IMR-90 (cell line): ENCODE data around the gene KRTAP12-4. TPM values are rescaled to one million over a fixed set of nuclear protein-coding genes. Genes with fewer than 3 reads are reported as not detected.

Experiments
- ATAC-seq: fragments of 200-7000 bp; cut with Tn5 transposase; 2 replicates; pipeline ENCODE4 v1.9.1; 2020; ENCODE audit warnings: low read depth, mild to moderate bottlenecking, moderate library complexity
- BruUV-seq: library from RNA; stranded (reverse); fragments of 400-500 nt; replicated peaks from 2 replicates; lab custom pipeline; 2021; lab: Mats Ljungman, UMichigan
- CTCF ChIA-PET: fragments of 300-600 bp; formaldehyde crosslinking; extraction: SDS; loops from one replicate; lab custom pipeline; 2021; ENCODE audit warnings: antibody characterized with exemption; lab: Yijun Ruan, JAX
- POLR2A ChIA-PET: fragments of 300-600 bp; sonication (Branson Sonifier 250); formaldehyde crosslinking; loops from one replicate; lab custom pipeline; 2022; ENCODE audit warnings: antibody characterized with exemption; ENCODE audit not compliant: unreplicated experiment; lab: Charles Lee
- DNase-seq: peaks from one replicate; pipeline ENCODE4 v3.0.0; 2013
- H2AFZ ChIP-seq: replicated peaks from 2 replicates; pipeline ENCODE3; 2013; ENCODE audit warnings: low read length, mild to moderate bottlenecking; ENCODE audit not compliant: poor library complexity
- H2AK5ac ChIP-seq: 2 replicates; pipeline ENCODE4 v1.6.1; 2013; ENCODE audit warnings: low read depth, low read length, inconsistent platforms
- H2AK9ac ChIP-seq: replicated peaks from 2 replicates; pipeline ENCODE3; 2013; ENCODE audit warnings: mild to moderate bottlenecking, low read depth, low read length, moderate library complexity; ENCODE audit not compliant: poor library complexity
- H2BK120ac ChIP-seq: 2 replicates; pipeline ENCODE4 v1.6.1; 2013; ENCODE audit warnings: low read depth, low read length, inconsistent platforms
- H2BK15ac ChIP-seq: 3 replicates; pipeline ENCODE4 v1.6.1; 2013; ENCODE audit warnings: low read depth, low read length, inconsistent platforms
- H2BK20ac ChIP-seq: 2 replicates; pipeline ENCODE4 v1.6.1; 2013; ENCODE audit warnings: low read depth, mild to moderate bottlenecking, inconsistent platforms, low read length, moderate library complexity
- H2BK5ac ChIP-seq: 2 replicates; pipeline ENCODE4 v1.6.1; 2013; ENCODE audit warnings: mild to moderate bottlenecking, low read depth, low read length, inconsistent platforms; ENCODE audit not compliant: poor library complexity, severe bottlenecking
- H3K14ac ChIP-seq: replicated peaks from 2 replicates; pipeline ENCODE4 v1.6.1; 2013; ENCODE audit warnings: low read depth, low read length, inconsistent platforms
- H3K18ac ChIP-seq: 2 replicates; pipeline ENCODE4 v1.6.1; 2013; ENCODE audit warnings: low read depth, low read length, control low read depth
- H3K23ac ChIP-seq: 2 replicates; pipeline ENCODE4 v1.6.1; 2013; ENCODE audit warnings: low read depth, low read length, inconsistent platforms
- H3K27ac ChIP-seq: 2 replicates; pipeline ENCODE4 v1.5.1; 2013; ENCODE audit warnings: mild to moderate bottlenecking, control low read depth, low read length; ENCODE audit not compliant: insufficient read depth
- H3K27me3 ChIP-seq: 2 replicates; pipeline ENCODE4 v1.6.1; 2013; ENCODE audit warnings: low read length; ENCODE audit not compliant: control insufficient read depth, insufficient read depth
- H3K36me3 ChIP-seq: 2 replicates; pipeline ENCODE4 v1.6.1; 2013; ENCODE audit warnings: low read length, mixed read lengths; ENCODE audit not compliant: control insufficient read depth, insufficient read depth
- H3K4ac ChIP-seq: 2 replicates; pipeline ENCODE4 v1.6.1; 2013; ENCODE audit warnings: low read depth, low read length, inconsistent platforms
- H3K4me1 ChIP-seq: 2 replicates; pipeline ENCODE4 v1.6.1; 2013; ENCODE audit warnings: low read length, mixed read lengths; ENCODE audit not compliant: control insufficient read depth, insufficient read depth
- H3K4me2 ChIP-seq: 2 replicates; pipeline ENCODE4 v1.6.1; 2013; ENCODE audit warnings: low read depth, mild to moderate bottlenecking, control low read depth, low read length, moderate library complexity
- H3K4me3 ChIP-seq: 2 replicates; pipeline ENCODE4 v1.5.1; 2013; ENCODE audit warnings: low read depth, mild to moderate bottlenecking, control low read depth, low read length, moderate library complexity; ENCODE audit not compliant: insufficient read depth
- H3K56ac ChIP-seq: 2 replicates; pipeline ENCODE4 v1.6.1; 2013; ENCODE audit warnings: low read length, inconsistent platforms; ENCODE audit not compliant: insufficient read depth; ENCODE audit errors: extremely low read depth
- H3K79me1 ChIP-seq, 2 experiments: 2 replicates each; pipeline ENCODE4 v1.6.1; 2013; ENCODE audit warnings: low read length in 2 of 2, inconsistent platforms in 1 of 2, low read depth in 1 of 2
- H3K9ac ChIP-seq: 2 replicates; pipeline ENCODE4 v1.6.1; 2013; ENCODE audit warnings: low read depth, low read length, control low read depth
- H3K9me1 ChIP-seq: 2 replicates; pipeline ENCODE4 v1.6.1; 2013; ENCODE audit warnings: low read length, inconsistent platforms; ENCODE audit not compliant: insufficient read depth
- H3K9me3 ChIP-seq: 2 replicates; pipeline ENCODE4 v1.6.1; 2013; ENCODE audit warnings: low read length; ENCODE audit not compliant: control insufficient read depth, insufficient read depth
- H4K20me1 ChIP-seq: 2 replicates; pipeline ENCODE4 v1.6.1; 2013; ENCODE audit warnings: low read length, inconsistent platforms; ENCODE audit not compliant: insufficient read depth
- H4K5ac ChIP-seq: 2 replicates; pipeline ENCODE4 v1.6.1; 2013; ENCODE audit warnings: mild to moderate bottlenecking, low read depth, low read length, control low read depth
- H4K8ac ChIP-seq, 2 experiments: 2 replicates each; pipeline ENCODE4 v1.6.1; 2013; ENCODE audit warnings: low read depth in 2 of 2, low read length in 2 of 2, control low read depth in 1 of 2, inconsistent platforms in 1 of 2
- H4K91ac ChIP-seq: 2 replicates; pipeline ENCODE4 v1.6.1; 2013; ENCODE audit warnings: low read depth, low read length, inconsistent platforms; ENCODE audit not compliant: insufficient read depth
- BHLHE40 ChIP-seq: fragments of 150-350 bp; IDR thresholded peaks from 2 replicates; pipeline ENCODE4 v1.6.1; 2016; ENCODE audit warnings: mild to moderate bottlenecking, low read depth, low read length
- CEBPB ChIP-seq: IDR thresholded peaks from 2 replicates; pipeline ENCODE4 v1.6.1; 2012; ENCODE audit warnings: low read depth, low read length, improper control_type of control experiment
- CHD1 ChIP-seq: IDR thresholded peaks from 2 replicates; pipeline ENCODE4 v1.6.1; 2012; ENCODE audit warnings: low read depth, low read length, improper control_type of control experiment
- ELK1 ChIP-seq: fragments of 150-350 bp; IDR thresholded peaks from 2 replicates; pipeline ENCODE4 v1.6.1; 2016; ENCODE audit warnings: low read depth, mild to moderate bottlenecking, low read length, moderate library complexity, borderline replicate concordance
- FOS ChIP-seq: fragments of 150-350 bp; IDR thresholded peaks from 2 replicates; pipeline ENCODE4 v1.6.1; 2016; ENCODE audit warnings: low read depth, low read length
- MAZ ChIP-seq: IDR thresholded peaks from 2 replicates; pipeline ENCODE4 v1.6.1; 2012; ENCODE audit warnings: low read depth, mild to moderate bottlenecking, low read length, improper control_type of control experiment, moderate library complexity, borderline replicate concordance
- MXI1 ChIP-seq: IDR thresholded peaks from 2 replicates; pipeline ENCODE4 v1.6.1; 2012; ENCODE audit warnings: low read depth, mild to moderate bottlenecking, low read length, moderate library complexity, borderline replicate concordance
- NFE2L2 ChIP-seq: fragments of 150-350 bp; IDR thresholded peaks from 2 replicates; pipeline ENCODE4 v1.6.1; 2016; ENCODE audit warnings: low read depth, mild to moderate bottlenecking, low read length
- POLR2A ChIP-seq: IDR thresholded peaks from 2 replicates; pipeline ENCODE4 v1.6.1; 2012; ENCODE audit warnings: mild to moderate bottlenecking, low read depth, low read length
- USF2 ChIP-seq: fragments of 150-350 bp; IDR thresholded peaks from 2 replicates; pipeline ENCODE4 v1.6.1; 2017; ENCODE audit warnings: mild to moderate bottlenecking, antibody characterized with exemption, low read length, low read depth
- WGBS, 2 experiments: methylation state at CpG; one replicate each; pipeline versions ENCODE4 v1.1.5 to v1.1.7; 2013; ENCODE audit warnings: missing lambda C conversion rate in 2 of 2; ENCODE audit not compliant: insufficient read length in 1 of 2; ENCODE audit errors: extremely low coverage in 2 of 2; 5-methylcytosine and 5-hydroxymethylcytosine counted together
- dilution Hi-C: fragments of 300-500 bp; cut with HindIII; formaldehyde crosslinking; loops from one replicate; pipeline ENCODE4 v1.14.3; 2018; ENCODE audit warnings: low sequenced_read_pairs; ENCODE audit not compliant: unreplicated experiment
- in situ Hi-C: fragments of 300-500 bp; cut with MboI; formaldehyde crosslinking; loops from 3 replicates; pipeline ENCODE4 v1.14.3; 2019; ENCODE audit warnings: low sequenced_read_pairs, inconsistent platforms, mixed read lengths
- intact Hi-C: fragments of 100-400 bp; cut with micrococcal nuclease; formaldehyde crosslinking; loops from 2 replicates; pipeline ENCODE4 v1.10.0; 2022
- polyA plus RNA-seq, 3 experiments: library from polyadenylated mRNA; depleted of rRNA; stranded (reverse); fragments of >200 nt; gene quantifications; 2 replicates each; pipeline ENCODE4 v1.2.3, GENCODE V29; 2012; ENCODE audit warnings: low replicate concordance in 1 of 3
- total RNA-seq: library from RNA; depleted of rRNA; stranded (reverse); fragments of >200 nt; gene quantifications from 2 replicates; pipeline ENCODE4 v1.2.3, GENCODE V29; 2012

KRTAP12-4 gene
- total and polyA plus RNA-seq, 2 of the 4 experiments (the other 2 are of a cell fraction): not detected

GRCh38 chr21:44653656-44654575, 543 bp downstream of the KRTAP12-4 start:
- H3K27me3 ChIP-seq: peaks cover under 1% of the 10 kb centered on the region; the same call in 1 of the 2 replicates
- dilution Hi-C loops: no loop called here
- no peak overlapping the region for H3K9ac ChIP-seq
- no peak overlapping the region for H2BK120ac ChIP-seq
- no peak overlapping the region for H3K23ac ChIP-seq
- H3K4ac ChIP-seq: no peak overlapping the region
- no peak overlapping the region for H3K27ac ChIP-seq
- H3K79me1 ChIP-seq: no peaks in the 10 kb centered on the region
- H2BK15ac ChIP-seq: no peak overlapping the region
- no peak overlapping the region for H2BK5ac ChIP-seq
- no peaks in the 10 kb centered on the region for H3K9me1 ChIP-seq
- no peak overlapping the region for H4K91ac ChIP-seq
- H3K18ac ChIP-seq: no peak overlapping the region
- no peak overlapping the region for H3K4me3 ChIP-seq
- no peak overlapping the region for H2AFZ ChIP-seq
- in situ Hi-C loops: no loop called here
- TF ChIP-seq FOS: no peak
- no peak for TF ChIP-seq MAZ
- TF ChIP-seq USF2: no peak
- no peak for TF ChIP-seq NFE2L2
- no peak for TF ChIP-seq MXI1
- TF ChIP-seq CHD1: no peak
- no peak for TF ChIP-seq CEBPB
- TF ChIP-seq POLR2A: no peak
- TF ChIP-seq ELK1: no peak
- TF ChIP-seq BHLHE40: no peak
- ATAC-seq (no peak), DNase-seq (no peak)
- POLR2A ChIA-PET: no interaction called here
- H2AK5ac ChIP-seq: no peak overlapping the region
- 55% methylated on average over 14 of the region's 17 CpGs; no CpG with 5 or more reads in 1 of the 2 experiments for WGBS, 2 experiments
- intact Hi-C loops: loop anchor here (10.0 kb wide), 1 partner anchor 61 kb away; the partner anchor contains the start of gene TSPEAR
- H4K5ac ChIP-seq: no peak overlapping the region
- H4K8ac ChIP-seq: no peak overlapping the region
- no peak overlapping the region for H3K14ac ChIP-seq
- H4K20me1 ChIP-seq: no peaks in the 10 kb centered on the region
- no peaks in the 10 kb centered on the region for H3K36me3 ChIP-seq
- no peak overlapping the region for H3K56ac ChIP-seq
- no peak overlapping the region for H2BK20ac ChIP-seq
- no peak overlapping the region for H3K4me2 ChIP-seq
- CTCF ChIA-PET: no interaction called here
- no peak overlapping the region for H2AK9ac ChIP-seq
- H3K4me1 ChIP-seq: no peaks in the 10 kb centered on the region
- peaks cover 5% of the 10 kb centered on the region for H3K9me3 ChIP-seq
- BruUV-seq: no TSS peak
